K562 (cell line): ENCODE data around the gene ST6GALNAC3. TPM values are rescaled to one million over a fixed set of nuclear protein-coding genes. Genes with fewer than 3 reads are reported as not detected.

Experiments
- ATAC-seq: fragments of 200-7000 bp; cut with Tn5 transposase; 3 replicates; pipeline ENCODE4 v1.9.1; 2020; ENCODE audit warnings: moderate library complexity
- BruUV-seq: library from RNA; stranded (reverse); fragments of 400-500 nt; replicated peaks from 2 replicates; lab custom pipeline; 2021; lab: Mats Ljungman, UMichigan
- CTCF ChIA-PET: fragments of 300-600 bp; formaldehyde crosslinking; extraction: SDS; loops from one replicate; lab custom pipeline; 2021; ENCODE audit warnings: low intra/inter-chr PET ratio; lab: Yijun Ruan, JAX
- POLR2A ChIA-PET: fragments of 300-600, 350-650 bp; sonication (Branson Sonifier 250); formaldehyde crosslinking; extraction: SDS; loops from one replicate; lab custom pipeline; 2021; ENCODE audit warnings: antibody characterized with exemption, inconsistent platforms; lab: Yijun Ruan, JAX
- DNase-seq, 4 experiments: peaks; one replicate each; pipeline versions ENCODE4 v3.0.0 to v3.0.0-alpha.2; 2011 to 2018; ENCODE audit warnings: low spot score in 3 of 4, mixed read lengths in 3 of 4; ENCODE audit errors: extremely low read depth in 1 of 4
- FAIRE-seq: peaks from 2 replicates; lab custom pipeline; 2011; peaks lifted over from hg19 to GRCh38; lab: Jason Lieb, UNC
- H2AFZ ChIP-seq: 2 replicates; pipeline ENCODE4 v1.6.0; 2011; ENCODE audit warnings: low read depth, low read length, control low read depth, inconsistent platforms
- H3K27ac ChIP-seq: fragments of 200-600 bp; 3 replicates; pipeline ENCODE4 v1.8.0; 2011; ENCODE audit warnings: low read depth, mild to moderate bottlenecking, control low read depth, inconsistent platforms, low read length, moderate library complexity, mixed read lengths; ENCODE audit errors: extremely low read depth
- H3K27me3 ChIP-seq, 2 experiments: fragments of 300-600 bp in 1 of 2; 2 replicates in 1 of 2; 3 replicates in 1 of 2; pipeline versions ENCODE4 v1.6.0 to v1.8.0; 2011; ENCODE audit warnings: inconsistent platforms in 2 of 2, low read length in 2 of 2, mild to moderate bottlenecking in 1 of 2, mixed read lengths in 1 of 2, moderate library complexity in 1 of 2; ENCODE audit not compliant: control insufficient read depth in 2 of 2, insufficient read depth in 2 of 2
- H3K36me3 ChIP-seq: fragments of 300-600 bp; 3 replicates; pipeline ENCODE4 v1.8.0; 2011; ENCODE audit warnings: mild to moderate bottlenecking, low read length, inconsistent platforms; ENCODE audit not compliant: control insufficient read depth, insufficient read depth
- H3K4me1 ChIP-seq, 2 experiments: fragments of 200-600 bp in 1 of 2; replicated peaks in 1 of 2; 2 replicates in 1 of 2; 3 replicates in 1 of 2; pipeline versions ENCODE4 v1.5.1 to v1.8.0; 2011; ENCODE audit warnings: inconsistent platforms in 2 of 2, low read length in 2 of 2, mild to moderate bottlenecking in 1 of 2, mixed read lengths in 1 of 2, moderate library complexity in 1 of 2; ENCODE audit not compliant: control insufficient read depth in 2 of 2, insufficient read depth in 2 of 2
- H3K4me2 ChIP-seq: 2 replicates; pipeline ENCODE4 v1.6.1; 2011; ENCODE audit warnings: low read length, control low read depth, inconsistent platforms, mixed read lengths; ENCODE audit not compliant: insufficient read depth
- H3K4me3 ChIP-seq: fragments of 200-600 bp; sonication (generic), shearing (Covaris generic); 2 replicates; pipeline ENCODE4 v1.5.1; 2016; ENCODE audit warnings: control low read depth, inconsistent platforms
- H3K79me2 ChIP-seq: fragments of 200-600 bp; 3 replicates; pipeline ENCODE4 v1.8.0; 2011; ENCODE audit warnings: low read length, inconsistent platforms; ENCODE audit not compliant: control insufficient read depth, insufficient read depth
- H3K9ac ChIP-seq, 2 experiments: 2 replicates each; pipeline versions ENCODE4 v1.6.0 to v1.6.1; 2011; ENCODE audit warnings: low read depth in 2 of 2, low read length in 2 of 2, control low read depth in 1 of 2, inconsistent platforms in 1 of 2, mild to moderate bottlenecking in 1 of 2, mixed read lengths in 1 of 2; ENCODE audit not compliant: insufficient read depth in 1 of 2
- H3K9me1 ChIP-seq: one replicate; pipeline ENCODE4 v1.6.0; 2011; ENCODE audit warnings: inconsistent platforms, mild to moderate bottlenecking, low read length, moderate library complexity; ENCODE audit not compliant: control insufficient read depth, insufficient read depth
- H3K9me3 ChIP-seq: replicated peaks from 2 replicates; pipeline ENCODE4 v1.5.1; 2011; ENCODE audit warnings: low read depth, low read length, inconsistent platforms; ENCODE audit not compliant: control insufficient read depth, insufficient read depth
- H4K20me1 ChIP-seq: replicated peaks from 2 replicates; pipeline ENCODE4 v1.6.1; 2011; ENCODE audit warnings: low read length, inconsistent platforms, mixed read lengths; ENCODE audit not compliant: control insufficient read depth, insufficient read depth
- CBFA2T3 ChIP-seq: fragments of 450-650 bp; IDR thresholded peaks from 2 replicates; pipeline ENCODE4 v1.6.1; 2017
- RBM25 ChIP-seq: fragments of 200-400 bp; formaldehyde crosslinking; IDR thresholded peaks from 2 replicates; pipeline ENCODE4 v1.6.1; 2018; ENCODE audit warnings: low read length, low read depth, moderate library complexity; ENCODE audit not compliant: severe bottlenecking
- RFX5 ChIP-seq: IDR thresholded peaks from 2 replicates; pipeline ENCODE4 v1.6.1; 2011; ENCODE audit warnings: low read depth, mild to moderate bottlenecking, improper control_type of control experiment, low read length
- XRCC5 ChIP-seq: fragments of 200-400 bp; formaldehyde crosslinking; IDR thresholded peaks from 2 replicates; pipeline ENCODE4 v1.6.1; 2017; ENCODE audit warnings: low read depth, mild to moderate bottlenecking, low read length
- ZBTB17 ChIP-seq: fragments of 450-650 bp; formaldehyde crosslinking; IDR thresholded peaks from 2 replicates; pipeline ENCODE4 v1.4.0; 2020; ENCODE audit warnings: mild to moderate bottlenecking
- WGBS: fragments of 100-300 bp; shearing (Covaris generic); methylation state at CpG from one replicate; pipeline ENCODE4 v1.1.6; 2016; ENCODE audit warnings: low coverage, mixed read lengths; ENCODE audit not compliant: insufficient coverage; ENCODE audit errors: missing lambda C conversion rate; 5-methylcytosine and 5-hydroxymethylcytosine counted together
- in situ Hi-C: fragments of 300-500 bp; cut with MboI; formaldehyde crosslinking; loops from 4 replicates; pipeline ENCODE4 v1.15.0; 2018; ENCODE audit warnings: inconsistent platforms, mixed read lengths
- intact Hi-C: fragments of 100-400 bp; cut with micrococcal nuclease; formaldehyde crosslinking; loops from 2 replicates; pipeline ENCODE4 v1.14.2; 2022
- polyA plus RNA-seq, 8 experiments: library from polyadenylated mRNA; depleted of rRNA in 4 of 8; stranded (reverse) in 5 of 8; unstranded in 3 of 8; fragments of >200 nt; fragmentation: Nextera tagmentation in 2 of 8; fragmentation: Illumina TruSeq in 1 of 8; extraction: Ambion mirVana in 2 of 8; extraction: Trizol in 1 of 8; gene quantifications; 2 replicates each; pipeline versions ENCODE4 v1.2.1 to v1.2.3, GENCODE V29; 2011 to 2014; ENCODE audit warnings: inconsistent platforms in 1 of 8, missing spikeins in 1 of 8
- total RNA-seq, 7 experiments: library from RNA; depleted of rRNA in 6 of 7; stranded (reverse); fragments of >200 nt in 6 of 7; fragmentation: Illumina TruSeq in 2 of 7; extraction: Trizol in 2 of 7; gene quantifications; 2 replicates each; pipeline versions ENCODE4 v1.2.1 to v1.2.3, GENCODE V29; 2011 to 2021; ENCODE audit warnings: low replicate concordance in 1 of 7
- TF ChIP-seq, protein P1 (sequence below), 2 experiments: fragments of 450-650 bp; formaldehyde crosslinking in 1 of 2; IDR thresholded peaks; 2 replicates each; pipeline versions ENCODE4 v1.4.0 to v1.6.1; 2014 to 2020; ENCODE audit warnings: mild to moderate bottlenecking in 2 of 2, borderline replicate concordance in 1 of 2, low read depth in 1 of 2

Gene ST6GALNAC3
- total and polyA plus RNA-seq, 9 of the 15 experiments (the other 6 are each of a cell fraction or from before 2014, with no cell fraction given), result 0.04 to 0.29 (median 0.18) TPM; not detected in 6

DNA sequence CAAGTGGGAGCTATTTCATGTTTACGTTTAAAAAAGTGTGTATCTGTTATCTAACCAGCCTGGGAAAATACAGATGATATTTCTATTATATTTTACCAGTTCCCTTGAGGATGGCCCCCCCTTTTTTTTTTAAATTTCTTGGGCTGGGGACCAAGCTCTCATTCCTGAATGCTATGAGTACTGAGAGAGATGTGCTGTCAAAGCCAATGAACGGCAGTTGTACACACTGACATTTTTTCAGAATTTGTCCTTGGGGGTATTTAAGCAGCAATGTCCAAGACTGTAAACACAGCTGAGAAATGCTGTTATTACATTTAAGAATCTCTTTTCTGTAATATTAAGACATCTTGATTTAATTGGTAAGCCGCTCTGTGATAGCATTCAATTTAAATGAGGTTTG lies 177.9 kb downstream of the ST6GALNAC3 start:
- ATAC-seq (no peak), DNase-seq (no peak), FAIRE-seq (no peak)
- Histone ChIP-seq H4K20me1 (no peaks in the 10 kb centered on the region), H3K27me3 (no peaks in the 10 kb centered on the region), H3K79me2 (no peaks in the 10 kb centered on the region), H3K36me3 (no peaks in the 10 kb centered on the region), H2AFZ (no peak overlapping the region), H3K9me3 (no peaks in the 10 kb centered on the region), H3K27ac (no peak overlapping the region), H3K9ac (no peak overlapping the region), H3K4me3 (no peak overlapping the region), H3K4me1 (no peaks in the 10 kb centered on the region), H3K4me2 (no peak overlapping the region), H3K9me1 (no peaks in the 10 kb centered on the region)
- intact Hi-C loops (no loop called here), in situ Hi-C loops (no loop called here)
- TF ChIP-seq ZBTB17 (no peak), CBFA2T3 (no peak), XRCC5 (no peak), RFX5 (no peak)
- ChIA-PET POLR2A (no interaction called here), CTCF (no interaction called here)
- 2% methylated on average over 3 of the region's 3 CpGs for WGBS
- no TSS peak for BruUV-seq

GRCh38 chr1:76254104-76255030 lies 179.8 kb downstream of the ST6GALNAC3 start:
- in situ Hi-C loops (no loop called here), intact Hi-C loops (no loop called here)
- ChIA-PET POLR2A (no interaction called here), CTCF (no interaction called here)
- DNase-seq (no peak), ATAC-seq (no peak), FAIRE-seq (no peak)
- Histone ChIP-seq H3K9ac (no peak overlapping the region), H3K4me2 (no peak overlapping the region), H3K27me3 (no peaks in the 10 kb centered on the region), H3K4me3 (no peak overlapping the region), H3K9me1 (no peaks in the 10 kb centered on the region), H3K4me1 (no peaks in the 10 kb centered on the region), H3K79me2 (no peaks in the 10 kb centered on the region), H2AFZ (no peak overlapping the region), H3K36me3 (no peaks in the 10 kb centered on the region), H4K20me1 (no peaks in the 10 kb centered on the region), H3K27ac (no peak overlapping the region), H3K9me3 (no peaks in the 10 kb centered on the region)
- WGBS, result 2% methylated on average over 9 of the region's 9 CpGs
- BruUV-seq, result no TSS peak
- TF ChIP-seq, protein P1, sequence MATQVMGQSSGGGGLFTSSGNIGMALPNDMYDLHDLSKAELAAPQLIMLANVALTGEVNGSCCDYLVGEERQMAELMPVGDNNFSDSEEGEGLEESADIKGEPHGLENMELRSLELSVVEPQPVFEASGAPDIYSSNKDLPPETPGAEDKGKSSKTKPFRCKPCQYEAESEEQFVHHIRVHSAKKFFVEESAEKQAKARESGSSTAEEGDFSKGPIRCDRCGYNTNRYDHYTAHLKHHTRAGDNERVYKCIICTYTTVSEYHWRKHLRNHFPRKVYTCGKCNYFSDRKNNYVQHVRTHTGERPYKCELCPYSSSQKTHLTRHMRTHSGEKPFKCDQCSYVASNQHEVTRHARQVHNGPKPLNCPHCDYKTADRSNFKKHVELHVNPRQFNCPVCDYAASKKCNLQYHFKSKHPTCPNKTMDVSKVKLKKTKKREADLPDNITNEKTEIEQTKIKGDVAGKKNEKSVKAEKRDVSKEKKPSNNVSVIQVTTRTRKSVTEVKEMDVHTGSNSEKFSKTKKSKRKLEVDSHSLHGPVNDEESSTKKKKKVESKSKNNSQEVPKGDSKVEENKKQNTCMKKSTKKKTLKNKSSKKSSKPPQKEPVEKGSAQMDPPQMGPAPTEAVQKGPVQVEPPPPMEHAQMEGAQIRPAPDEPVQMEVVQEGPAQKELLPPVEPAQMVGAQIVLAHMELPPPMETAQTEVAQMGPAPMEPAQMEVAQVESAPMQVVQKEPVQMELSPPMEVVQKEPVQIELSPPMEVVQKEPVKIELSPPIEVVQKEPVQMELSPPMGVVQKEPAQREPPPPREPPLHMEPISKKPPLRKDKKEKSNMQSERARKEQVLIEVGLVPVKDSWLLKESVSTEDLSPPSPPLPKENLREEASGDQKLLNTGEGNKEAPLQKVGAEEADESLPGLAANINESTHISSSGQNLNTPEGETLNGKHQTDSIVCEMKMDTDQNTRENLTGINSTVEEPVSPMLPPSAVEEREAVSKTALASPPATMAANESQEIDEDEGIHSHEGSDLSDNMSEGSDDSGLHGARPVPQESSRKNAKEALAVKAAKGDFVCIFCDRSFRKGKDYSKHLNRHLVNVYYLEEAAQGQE (IDR thresholded peaks at IDR 0.05; ENCODE audit: borderline replicate concordance), result no peak
- TF ChIP-seq, protein P1 (CRISPR knock-in tag; IDR thresholded peaks at IDR 0.05; ENCODE audit: low read depth), result no peak
- TF ChIP-seq RBM25, result no peak
